HG03045 (cell line): ENCODE results near the gene CPEB1.
"Not testable (repeated sequence)": the region's sequence is repeated elsewhere in the genome, so short reads cannot be mapped to it uniquely, and the experiment has no call there.

Experiments
- ATAC-seq: cut with Tn5 transposase; IDR thresholded peaks from one replicate; pipeline ENCODE4 v1.9.1; 2021; ENCODE audit warnings: mild to moderate bottlenecking, moderate library complexity; ENCODE audit not compliant: unreplicated experiment

CPEB1 gene

GRCh38 chr15:82649226-82649999, 2.2 kb upstream of the CPEB1 start:
- no peak for ATAC-seq

GRCh38 chr15:82648257-82649103, 1.3 kb upstream of the CPEB1 start:
- ATAC-seq = no peak

GRCh38 chr15:82647835-82648256, 683 bp upstream of the CPEB1 start:
- peak; percentile 27 for ATAC-seq

- ATAC-seq = no peak
These were observed 716 bp downstream of the CPEB1 start for GRCh38 chr15:82646250-82647044.

GRCh38 chr15:82644967-82645852, 2.0 kb downstream of the CPEB1 start:
- ATAC-seq = not testable (repeated sequence)

GRCh38 chr15:82643992-82644391, 3.2 kb downstream of the CPEB1 start:
- no peak for ATAC-seq

GRCh38 chr15:82642656-82643055, 4.5 kb downstream of the CPEB1 start:
- ATAC-seq = no peak

GRCh38 chr15:82641129-82641798, 5.9 kb downstream of the CPEB1 start:
- no peak for ATAC-seq

GRCh38 chr15:82640672-82641071, 6.5 kb downstream of the CPEB1 start:
- ATAC-seq = no peak

GRCh38 chr15:82635798-82636197, 11.4 kb downstream of the CPEB1 start:
- ATAC-seq = no peak

GRCh38 chr15:82630033-82630432, 17.1 kb downstream of the CPEB1 start:
- no peak for ATAC-seq

- no peak for ATAC-seq
These were observed 22.0 kb downstream of the CPEB1 start for GRCh38 chr15:82625136-82625535.

- ATAC-seq = no peak
These were observed 22.7 kb downstream of the CPEB1 start for GRCh38 chr15:82624438-82624837.

- ATAC-seq = no peak
These were observed 23.2 kb downstream of the CPEB1 start for GRCh38 chr15:82624008-82624407.

- no peak for ATAC-seq
These were observed 25.2 kb downstream of the CPEB1 start for GRCh38 chr15:82621970-82622369.

- no peak for ATAC-seq
These were observed 33.4 kb downstream of the CPEB1 start for GRCh38 chr15:82613747-82614146.

GRCh38 chr15:82611348-82611747, 35.8 kb downstream of the CPEB1 start:
- ATAC-seq = no peak

- ATAC-seq = no peak
These were observed 45.0 kb downstream of the CPEB1 start for GRCh38 chr15:82602195-82602594.

- no peak for ATAC-seq
These were observed 47.3 kb downstream of the CPEB1 start for GRCh38 chr15:82599862-82600261.

- ATAC-seq = no peak
These were observed 49.3 kb downstream of the CPEB1 start for GRCh38 chr15:82597815-82598214.
